K562 (cell line): Measurements from ENCODE around the gene DTWD2. TPM values are rescaled to one million over a fixed set of nuclear protein-coding genes. Genes with fewer than 3 reads are reported as not detected.

ENCODE experiments used
- FIP1L1 ChIP-seq: fragments of 200-400 bp; formaldehyde crosslinking; IDR thresholded peaks from 2 replicates; pipeline ENCODE4 v1.6.1; 2018; ENCODE audit warnings: mild to moderate bottlenecking, low read depth, low read length; ENCODE audit not compliant: poor library complexity, severe bottlenecking
- FOSL1 ChIP-seq: fragments of 200-800 bp; sonication (Bioruptor generic); conservative IDR thresholded peaks from 2 replicates; pipeline ENCODE4 v1.6.1; 2016; ENCODE audit warnings: missing genetic modification characterization, missing compliant biosample characterization
- FOXA3 ChIP-seq, 2 experiments: fragments of 450-650 bp in 1 of 2; sonication (generic) in 1 of 2; formaldehyde crosslinking; IDR thresholded peaks in 1 of 2; conservative IDR thresholded peaks in 1 of 2; 2 replicates each; pipeline versions ENCODE4 v1.4.0 to v1.8.0; 2020 to 2022; ENCODE audit warnings: mild to moderate bottlenecking in 2 of 2, missing genetic modification reagents in 1 of 2
- FOXJ3 ChIP-seq: sonication (generic); formaldehyde crosslinking; IDR thresholded peaks from 2 replicates; pipeline ENCODE4 v1.4.0; 2020; ENCODE audit warnings: mild to moderate bottlenecking, missing genetic modification reagents
- GMEB1 ChIP-seq: fragments of 250-450 bp; sonication (Bioruptor Pico); IDR thresholded peaks from 2 replicates; pipeline ENCODE4 v1.4.0; 2020; ENCODE audit warnings: mild to moderate bottlenecking
- HMGXB4 ChIP-seq: sonication (generic); formaldehyde crosslinking; IDR thresholded peaks from 2 replicates; pipeline ENCODE4 v1.8.1; 2023; ENCODE audit warnings: mild to moderate bottlenecking, missing genetic modification reagents
- IRF2 ChIP-seq: sonication (generic); formaldehyde crosslinking; IDR thresholded peaks from 2 replicates; pipeline ENCODE4 v1.8.1; 2022; ENCODE audit warnings: mild to moderate bottlenecking, missing genetic modification reagents
- NCOA4 ChIP-seq: fragments of 450-650 bp; IDR thresholded peaks from 2 replicates; pipeline ENCODE4 v1.6.1; 2018; ENCODE audit warnings: mild to moderate bottlenecking; ENCODE audit not compliant: partially characterized antibody
- NRF1 ChIP-seq, 2 experiments: fragments of 450-650 bp; IDR thresholded peaks in 1 of 2; conservative IDR thresholded peaks in 1 of 2; 2 replicates each; pipeline ENCODE4 v1.6.1; 2014; ENCODE audit warnings: mild to moderate bottlenecking in 2 of 2
- POLR2AphosphoS5 ChIP-seq: IDR thresholded peaks from 2 replicates; pipeline ENCODE4 v1.6.1; 2011; ENCODE audit warnings: mild to moderate bottlenecking, low read depth, low read length, moderate library complexity; ENCODE audit not compliant: control insufficient read depth, insufficient read depth
- RBFOX2 ChIP-seq: fragments of 200-400 bp; formaldehyde crosslinking; IDR thresholded peaks from 2 replicates; pipeline ENCODE4 v1.6.1; 2017; ENCODE audit warnings: low read depth, mild to moderate bottlenecking, low read length, moderate library complexity
- TAF7 ChIP-seq: fragments of 450-650 bp; IDR thresholded peaks from 2 replicates; pipeline ENCODE4 v1.6.1; 2016; ENCODE audit warnings: missing genetic modification characterization, missing compliant biosample characterization
- ZBTB49 ChIP-seq: sonication (generic); formaldehyde crosslinking; IDR thresholded peaks from 2 replicates; pipeline ENCODE4 v1.8.0; 2022; ENCODE audit warnings: missing genetic modification reagents, mild to moderate bottlenecking, borderline replicate concordance
- ZHX1 ChIP-seq: fragments of 150-350 bp; conservative IDR thresholded peaks from 2 replicates; pipeline ENCODE4 v1.6.1; 2014; ENCODE audit warnings: low read length
- ZNF143 ChIP-seq: sonication (generic); formaldehyde crosslinking; IDR thresholded peaks from 2 replicates; pipeline ENCODE4 v1.9.0; 2022; ENCODE audit warnings: mild to moderate bottlenecking, missing genetic modification reagents
- ZNF253 ChIP-seq: fragments of 250-450 bp; sonication (Bioruptor Pico); conservative IDR thresholded peaks from 2 replicates; pipeline ENCODE4 v1.6.1; 2021; ENCODE audit warnings: mild to moderate bottlenecking
- ZNF431 ChIP-seq: sonication (generic); formaldehyde crosslinking; IDR thresholded peaks from 2 replicates; pipeline ENCODE4 v1.8.0; 2022; ENCODE audit warnings: mild to moderate bottlenecking, missing genetic modification reagents
- ZNF551 ChIP-seq: fragments of 250-450 bp; sonication (Bioruptor Pico); IDR thresholded peaks from 2 replicates; pipeline ENCODE4 v1.5.0; 2021; ENCODE audit warnings: mild to moderate bottlenecking, moderate library complexity
- polyA plus RNA-seq, 8 experiments: library from polyadenylated mRNA; depleted of rRNA in 4 of 8; stranded (reverse) in 5 of 8; unstranded in 3 of 8; fragments of >200 nt; fragmentation: Nextera tagmentation in 2 of 8; fragmentation: Illumina TruSeq in 1 of 8; extraction: Ambion mirVana in 2 of 8; extraction: Trizol in 1 of 8; gene quantifications; 2 replicates each; pipeline versions ENCODE4 v1.2.1 to v1.2.3, GENCODE V29; 2011 to 2014; ENCODE audit warnings: inconsistent platforms in 1 of 8, missing spikeins in 1 of 8
- total RNA-seq, 7 experiments: library from RNA; depleted of rRNA in 6 of 7; stranded (reverse); fragments of >200 nt in 6 of 7; fragmentation: Illumina TruSeq in 2 of 7; extraction: Trizol in 2 of 7; gene quantifications; 2 replicates each; pipeline versions ENCODE4 v1.2.1 to v1.2.3, GENCODE V29; 2011 to 2021; ENCODE audit warnings: low replicate concordance in 1 of 7

Gene DTWD2
- total and polyA plus RNA-seq, 9 of the 15 experiments (the other 6 are each of a cell fraction or from before 2014, with no cell fraction given) = 0.99 to 10.8 (median 4.1) TPM

- TF ChIP-seq POLR2AphosphoS5 (peak; percentile 50; the same call in 1 of the 2 replicates), TAF7 (tag) (no peak), HMGXB4 (CRISPR knock-in tag) (peak; percentile 97), NRF1 (conservative IDR thresholded peaks at IDR 0.05 in 1 of 2, IDR thresholded peaks at IDR 0.05 in 1 of 2) (peak; percentile 58 to 68), FIP1L1 (peak; percentile 90), ZNF143 (CRISPR knock-in tag) (no peak), ZNF431 (CRISPR knock-in tag) (peak; percentile 72), ZNF551 (no peak), ZNF253 (CRISPR knock-in tag) (no peak), ZBTB49 (CRISPR knock-in tag) (0 out of 2 replicates have a peak, but pooled peaks have one; percentile 56), GMEB1 (CRISPR knock-in tag) (peak; percentile 93), FOXA3 (CRISPR knock-in tag; conservative IDR thresholded peaks at IDR 0.05 in 1 of 2, IDR thresholded peaks at IDR 0.05 in 1 of 2) (no peak), RBFOX2 (peak; percentile 95), IRF2 (no peak), FOXJ3 (CRISPR knock-in tag) (no peak), NCOA4 (no peak), FOSL1 (tag) (peak; percentile 56; the same call in 1 of the 2 replicates), ZHX1 (no peak)
These were observed at the start of gene DTWD2 (continued) for GRCh38 chr5:118987988-118988865.
